G401.6 (cell line): Measurements from ENCODE around the gene NDUFV1.

Experiments used
- FAIRE-seq: peaks from 2 replicates; lab custom pipeline; 2012; peaks lifted over from hg19 to GRCh38; lab: Jason Lieb, UNC

NDUFV1 gene

GRCh38 chr11:67606492-67607295 is at the start of gene NDUFV1:
TSS of gene NDUFV1 (plus strand) at chr11:67606936. CDS start at chr11:67607005, 69 bp downstream.
- peak; percentile 90 for FAIRE-seq

- no peak for FAIRE-seq
Observed at GRCh38 chr11:67558084-67558772, 48.5 kb upstream of the NDUFV1 start.

DNA sequence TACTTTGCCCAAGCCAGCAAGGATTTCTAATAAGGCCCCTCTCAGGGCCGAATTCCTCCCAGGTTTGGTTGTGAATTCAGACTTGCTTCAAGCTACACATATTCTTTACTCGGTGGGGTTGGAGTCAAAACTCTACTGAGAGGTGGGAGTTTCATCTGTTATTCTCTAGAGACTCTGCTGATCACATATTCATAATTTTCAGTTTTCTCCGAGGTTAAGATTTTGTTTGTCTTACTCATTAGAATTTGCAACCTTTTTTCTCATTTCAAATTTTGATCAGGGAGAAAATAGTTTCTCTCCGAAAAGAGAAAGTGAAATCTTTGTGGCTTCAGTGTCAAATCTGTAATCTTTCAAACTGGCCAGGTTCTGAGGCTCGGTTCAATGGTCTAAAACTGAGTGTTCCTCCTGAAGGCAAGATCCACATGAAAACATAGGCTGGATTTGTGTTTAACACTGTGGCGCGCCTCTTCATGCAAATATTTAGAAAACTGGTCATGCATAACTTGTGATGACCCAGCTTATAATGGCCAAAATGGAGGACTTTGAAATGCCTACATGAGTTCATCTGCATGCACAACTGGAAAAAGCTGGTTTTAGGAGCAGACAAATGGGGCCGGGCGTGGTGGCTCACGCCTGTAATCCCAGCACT is 44.6 kb upstream of the NDUFV1 start:
- no peak for FAIRE-seq

DNA sequence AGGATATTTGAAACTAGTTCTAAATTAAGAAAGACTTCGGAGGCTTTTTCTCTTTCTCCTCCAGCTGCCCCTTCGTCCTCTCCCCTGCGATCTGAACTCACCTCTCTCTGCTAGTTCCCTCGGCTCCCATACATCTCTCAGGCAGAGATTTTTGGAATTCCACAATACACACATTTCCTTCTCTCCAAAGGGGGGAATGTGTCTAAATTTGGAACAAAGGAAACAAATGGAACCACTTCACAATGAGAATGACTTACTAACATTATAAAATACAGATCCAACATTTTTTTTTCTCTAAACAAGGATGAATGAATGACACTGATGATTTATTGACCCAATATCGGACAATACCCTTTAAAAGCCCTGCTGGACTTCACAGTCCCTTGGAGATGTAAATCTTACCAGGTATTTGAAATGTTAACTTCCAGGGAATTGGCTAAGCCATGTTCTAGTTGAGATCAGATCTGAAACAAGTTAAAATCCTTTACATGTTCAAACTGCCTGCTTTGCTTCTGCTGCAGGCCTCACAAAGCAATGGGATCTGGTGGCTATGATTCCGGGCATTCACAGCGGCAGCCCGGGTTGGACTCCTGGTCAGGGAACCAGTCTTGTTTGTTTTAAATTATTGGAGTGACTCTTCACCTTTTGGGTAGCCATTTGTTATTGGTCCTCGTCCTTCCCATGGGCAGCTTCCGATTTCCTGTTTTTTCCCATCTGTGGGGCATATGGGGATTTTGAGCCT is 43.6 kb upstream of the NDUFV1 start:
- peak; percentile 98 for FAIRE-seq

DNA sequence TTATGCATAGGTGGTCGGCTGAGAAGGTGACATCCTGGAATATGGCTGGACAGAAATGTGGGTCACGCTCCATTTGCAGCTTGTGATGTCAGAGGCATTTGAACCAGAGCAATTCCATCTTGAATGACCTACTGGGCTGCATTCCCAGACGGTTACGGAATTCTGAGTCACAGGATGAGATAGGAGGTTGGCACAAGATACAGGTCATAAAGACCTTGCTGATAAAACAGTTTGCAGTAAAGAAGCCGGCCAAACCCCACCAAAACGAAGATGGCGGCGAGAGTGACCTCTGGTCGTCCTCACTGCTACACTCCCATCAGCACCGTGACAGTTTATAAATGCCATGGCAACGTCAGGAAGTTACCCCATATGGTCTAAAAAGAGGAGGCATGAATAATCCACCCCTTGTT is 43.0 kb upstream of the NDUFV1 start:
- peak; percentile 21 for FAIRE-seq

DNA sequence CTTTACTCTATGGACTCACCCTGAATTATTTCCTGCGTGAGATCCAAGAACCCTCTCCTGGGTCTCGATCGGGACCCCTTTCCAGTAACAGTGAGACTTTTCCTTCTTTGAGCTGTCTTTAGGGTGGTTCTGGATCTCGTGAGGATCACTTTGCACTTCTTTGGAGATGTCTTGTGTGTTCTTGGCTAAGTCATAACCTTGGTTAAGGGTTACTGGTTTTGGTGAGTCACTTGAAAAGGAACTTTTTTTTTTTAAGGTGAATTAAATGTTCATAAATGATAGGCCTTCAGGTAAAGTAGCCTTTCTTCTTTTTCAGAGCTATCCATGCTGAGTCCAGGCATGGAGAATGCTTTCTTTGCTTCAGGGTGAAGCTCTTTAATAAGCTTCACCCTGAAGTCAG is 42.5 kb upstream of the NDUFV1 start:
- FAIRE-seq, result no peak

DNA sequence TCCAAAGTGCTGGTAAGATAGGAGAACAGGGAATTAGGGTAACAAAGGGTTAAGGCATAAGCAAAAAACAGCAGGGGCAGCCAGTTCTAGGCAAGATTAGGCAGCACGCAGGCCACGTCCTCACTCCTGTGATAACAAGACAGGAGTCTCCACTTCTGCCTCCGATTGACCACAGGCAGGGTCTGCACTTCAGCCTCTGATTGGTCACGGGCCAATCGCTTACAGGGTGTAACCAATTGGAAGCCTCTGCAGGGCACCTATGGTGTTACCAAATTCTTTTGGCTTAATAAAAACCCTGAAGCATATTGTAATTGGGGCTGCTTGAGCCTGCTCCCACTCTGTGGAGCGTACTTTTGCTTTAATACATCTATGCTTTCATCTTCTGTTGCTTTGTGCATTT is 35.3 kb upstream of the NDUFV1 start:
- no peak for FAIRE-seq

DNA sequence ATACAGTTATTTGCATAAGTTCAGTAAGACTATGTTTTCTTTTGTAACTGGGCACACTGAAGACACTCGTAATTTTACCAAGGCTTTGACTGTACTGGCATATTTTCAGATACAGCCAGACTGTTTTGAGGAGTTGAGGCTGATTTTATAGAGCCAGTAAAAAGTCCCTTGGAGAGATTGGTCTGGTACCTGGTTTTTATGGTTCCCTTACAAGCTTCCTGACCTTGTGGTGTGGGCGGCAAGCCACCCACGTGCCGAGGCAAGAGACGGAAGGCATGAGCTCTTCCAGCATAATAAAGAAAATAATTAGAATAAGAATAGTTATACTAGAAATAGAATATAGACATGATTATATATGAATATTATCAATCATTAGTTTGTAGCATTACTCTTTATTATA is 34.4 kb upstream of the NDUFV1 start:
- no peak for FAIRE-seq

GRCh38 chr11:67572747-67573419 is 33.9 kb upstream of the NDUFV1 start:
- peak; percentile 92 for FAIRE-seq

DNA sequence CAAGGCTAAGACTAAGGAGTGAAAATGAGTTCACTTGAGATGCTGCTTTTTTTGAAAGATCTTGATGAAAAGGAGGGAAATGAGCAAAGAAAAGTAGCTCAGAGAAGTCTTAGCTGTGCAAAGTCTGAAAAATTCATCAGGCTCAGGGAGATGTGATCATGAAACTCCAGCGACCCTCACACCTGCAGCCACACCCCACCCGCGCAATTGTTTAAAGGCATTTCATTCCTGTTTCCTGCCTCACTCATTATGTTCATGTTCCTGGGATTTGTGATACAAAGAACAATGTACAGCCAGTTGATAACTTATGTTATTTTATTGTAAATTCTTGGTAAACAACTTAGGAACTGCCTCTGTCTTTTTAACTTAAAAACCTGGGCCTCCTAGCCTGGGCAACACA is 31.8 kb upstream of the NDUFV1 start:
- FAIRE-seq, result no peak

GRCh38 chr11:67576735-67577475 is 29.8 kb upstream of the NDUFV1 start:
- FAIRE-seq, result no peak

GRCh38 chr11:67577951-67578350 is 28.8 kb upstream of the NDUFV1 start:
- no peak for FAIRE-seq

DNA sequence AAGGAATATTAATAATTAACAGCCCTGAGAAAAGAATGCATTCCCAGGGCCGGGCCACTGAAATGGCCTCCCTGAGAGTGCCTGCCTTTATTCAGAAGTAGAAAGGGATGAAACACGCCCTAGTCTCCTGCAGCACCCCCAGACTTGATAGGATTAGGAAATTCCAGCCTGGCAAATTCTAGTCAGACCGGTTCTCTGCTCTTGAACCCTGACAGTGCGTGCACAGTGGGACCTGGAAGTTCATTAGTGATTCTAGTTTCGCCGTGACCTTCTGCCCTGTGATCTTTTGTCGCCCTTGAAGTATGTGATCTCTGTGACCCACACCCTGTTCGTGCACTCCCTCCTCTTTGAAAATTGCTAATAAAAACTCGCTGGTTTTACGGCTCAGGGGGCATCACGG is 25.3 kb upstream of the NDUFV1 start:
- FAIRE-seq, result no peak

DNA sequence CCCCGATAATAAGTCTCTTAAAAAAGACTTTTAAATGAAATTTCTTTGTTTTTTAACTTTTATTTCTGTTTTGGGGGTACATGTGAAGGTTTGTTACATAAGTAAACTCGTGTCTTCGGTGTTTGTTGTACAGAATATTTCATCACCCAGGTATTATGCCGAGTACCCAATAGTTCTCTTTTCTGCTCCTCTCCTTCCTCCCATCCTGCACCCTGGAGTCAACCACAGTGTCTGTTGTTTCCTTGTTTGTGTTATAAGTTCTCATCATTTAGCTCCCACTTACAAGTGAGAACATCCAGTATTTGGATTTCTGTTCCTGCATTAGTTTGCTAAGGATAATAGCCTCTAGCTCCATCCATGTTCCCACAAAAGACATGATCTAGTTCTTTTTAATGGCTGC is 24.7 kb upstream of the NDUFV1 start:
- no peak for FAIRE-seq

DNA sequence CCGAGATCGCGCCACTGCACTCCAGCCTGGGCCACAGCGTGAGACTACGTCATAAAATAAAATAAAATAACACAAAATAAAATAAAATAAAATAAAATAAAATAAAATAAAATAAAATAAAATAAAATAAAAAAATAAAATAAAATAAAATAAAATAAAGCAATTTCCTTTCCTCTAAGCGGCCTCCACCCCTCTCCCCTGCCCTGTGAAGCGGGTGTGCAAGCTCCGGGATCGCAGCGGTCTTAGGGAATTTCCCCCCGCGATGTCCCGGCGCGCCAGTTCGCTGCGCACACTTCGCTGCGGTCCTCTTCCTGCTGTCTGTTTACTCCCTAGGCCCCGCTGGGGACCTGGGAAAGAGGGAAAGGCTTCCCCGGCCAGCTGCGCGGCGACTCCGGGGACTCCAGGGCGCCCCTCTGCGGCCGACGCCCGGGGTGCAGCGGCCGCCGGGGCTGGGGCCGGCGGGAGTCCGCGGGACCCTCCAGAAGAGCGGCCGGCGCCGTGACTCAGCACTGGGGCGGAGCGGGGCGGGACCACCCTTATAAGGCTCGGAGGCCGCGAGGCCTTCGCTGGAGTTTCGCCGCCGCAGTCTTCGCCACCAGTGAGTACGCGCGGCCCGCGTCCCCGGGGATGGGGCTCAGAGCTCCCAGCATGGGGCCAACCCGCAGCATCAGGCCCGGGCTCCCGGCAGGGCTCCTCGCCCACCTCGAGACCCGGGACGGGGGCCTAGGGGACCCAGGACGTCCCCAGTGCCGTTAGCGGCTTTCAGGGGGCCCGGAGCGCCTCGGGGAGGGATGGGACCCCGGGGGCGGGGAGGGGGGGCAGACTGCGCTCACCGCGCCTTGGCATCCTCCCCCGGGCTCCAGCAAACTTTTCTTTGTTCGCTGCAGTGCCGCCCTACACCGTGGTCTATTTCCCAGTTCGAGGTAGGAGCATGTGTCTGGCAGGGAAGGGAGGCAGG is 23.2 kb upstream of the NDUFV1 start, which contains the start of gene GSTP1:
Gene GSTP1, plus strand, starts transcription at position 566 of the 958 bp plus-strand sequence. Its CDS starts 32 bp downstream, at position 598.
- no peak for FAIRE-seq

GRCh38 chr11:67584205-67584880 is 22.4 kb upstream of the NDUFV1 start:
- FAIRE-seq, result no peak

GRCh38 chr11:67584881-67585873 is 21.6 kb upstream of the NDUFV1 start:
- FAIRE-seq, result no peak

DNA sequence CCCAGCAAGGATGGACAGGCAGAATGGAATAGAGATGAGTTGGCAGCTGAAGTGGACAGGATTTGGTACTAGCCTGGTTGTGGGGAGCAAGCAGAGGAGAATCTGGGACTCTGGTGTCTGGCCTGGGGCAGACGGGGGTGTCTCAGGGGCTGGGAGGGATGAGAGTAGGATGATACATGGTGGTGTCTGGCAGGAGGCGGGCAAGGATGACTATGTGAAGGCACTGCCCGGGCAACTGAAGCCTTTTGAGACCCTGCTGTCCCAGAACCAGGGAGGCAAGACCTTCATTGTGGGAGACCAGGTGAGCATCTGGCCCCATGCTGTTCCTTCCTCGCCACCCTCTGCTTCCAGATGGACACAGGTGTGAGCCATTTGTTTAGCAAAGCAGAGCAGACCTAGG is 20.8 kb upstream of the NDUFV1 start:
- no peak for FAIRE-seq
